Small intestine (tissue), 7 donors: Measurements from ENCODE around the gene TP53INP2. TPM values are rescaled to one million over a fixed set of nuclear protein-coding genes. Genes with fewer than 3 reads are reported as not detected.
A peak's percentile ranks its signal among the peaks of the same experiment; 100 is the strongest.
"Not testable (repeated sequence)": the region's sequence is repeated elsewhere in the genome, so short reads cannot be mapped to it uniquely, and the experiment has no call there.

Experiments used
- DNase-seq, 2 donors: peaks; one replicate each; pipeline versions ENCODE4 v3.0.0 to v3.0.0-alpha.2; 2013
- FAIRE-seq: peaks from 2 replicates; lab custom pipeline; 2012; peaks lifted over from hg19 to GRCh38; lab: Jason Lieb, UNC
- H3K27ac ChIP-seq, 3 donors: one replicate each; pipeline ENCODE4 v1.5.1; 2013; ENCODE audit warnings: low read length in 2 of 3, mild to moderate bottlenecking in 2 of 3, control low read depth in 1 of 3, inconsistent platforms in 1 of 3, low read depth in 1 of 3, moderate library complexity in 1 of 3
- H3K27me3 ChIP-seq, 3 donors: one replicate each; pipeline ENCODE4 v1.6.1; 2013; ENCODE audit warnings: low read length in 3 of 3, inconsistent platforms in 1 of 3; ENCODE audit not compliant: control insufficient read depth in 3 of 3, insufficient read depth in 3 of 3
- H3K36me3 ChIP-seq, 3 donors: one replicate each; pipeline ENCODE4 v1.6.1; 2013; ENCODE audit warnings: low read length in 3 of 3, inconsistent platforms in 1 of 3, low read depth in 1 of 3, mild to moderate bottlenecking in 1 of 3, moderate library complexity in 1 of 3; ENCODE audit not compliant: control insufficient read depth in 3 of 3, insufficient read depth in 2 of 3
- H3K4me1 ChIP-seq, 3 donors: one replicate each; pipeline ENCODE4 v1.6.1; 2013; ENCODE audit warnings: low read length in 2 of 3, inconsistent platforms in 1 of 3, low read depth in 1 of 3, mild to moderate bottlenecking in 1 of 3, moderate library complexity in 1 of 3; ENCODE audit not compliant: control insufficient read depth in 3 of 3, insufficient read depth in 2 of 3
- H3K4me3 ChIP-seq, 3 donors: one replicate each; pipeline ENCODE4 v1.5.1; 2013; ENCODE audit warnings: low read length in 3 of 3, control low read depth in 1 of 3, inconsistent platforms in 1 of 3, low read depth in 1 of 3, mild to moderate bottlenecking in 1 of 3, moderate library complexity in 1 of 3
- H3K9me3 ChIP-seq, 2 donors: one replicate each; pipeline ENCODE4 v1.6.1; 2013; ENCODE audit warnings: low read depth in 1 of 2, low read length in 1 of 2; ENCODE audit not compliant: control insufficient read depth in 2 of 2, insufficient read depth in 1 of 2
- WGBS, 3 donors: extraction: QIAGEN DNeasy Blood & Tissue Kit; methylation state at CpG; one replicate each; pipeline ENCODE4 v1.1.7; 2013; 5-methylcytosine and 5-hydroxymethylcytosine counted together
- polyA plus RNA-seq, 4 donors: library from polyadenylated mRNA; stranded (reverse) in 3 of 4; unstranded in 1 of 4; fragments of 200-250 nt in 3 of 4; fragments of 120-200 nt in 1 of 4; gene quantifications; one replicate each; pipeline versions ENCODE4 v1.2.1 to v1.2.3, GENCODE V29; 2013
- donor health status: healthy with polysubstance abuse.
- donor health status: control.
- donor health status: control.
- donor health status: Bipolar disorder and iron deficiency.
- donor health status: healthy.

TP53INP2 gene
- polyA plus RNA-seq, 4 donors: 7.7 to 30.6 (median 19.8) TPM

DNA sequence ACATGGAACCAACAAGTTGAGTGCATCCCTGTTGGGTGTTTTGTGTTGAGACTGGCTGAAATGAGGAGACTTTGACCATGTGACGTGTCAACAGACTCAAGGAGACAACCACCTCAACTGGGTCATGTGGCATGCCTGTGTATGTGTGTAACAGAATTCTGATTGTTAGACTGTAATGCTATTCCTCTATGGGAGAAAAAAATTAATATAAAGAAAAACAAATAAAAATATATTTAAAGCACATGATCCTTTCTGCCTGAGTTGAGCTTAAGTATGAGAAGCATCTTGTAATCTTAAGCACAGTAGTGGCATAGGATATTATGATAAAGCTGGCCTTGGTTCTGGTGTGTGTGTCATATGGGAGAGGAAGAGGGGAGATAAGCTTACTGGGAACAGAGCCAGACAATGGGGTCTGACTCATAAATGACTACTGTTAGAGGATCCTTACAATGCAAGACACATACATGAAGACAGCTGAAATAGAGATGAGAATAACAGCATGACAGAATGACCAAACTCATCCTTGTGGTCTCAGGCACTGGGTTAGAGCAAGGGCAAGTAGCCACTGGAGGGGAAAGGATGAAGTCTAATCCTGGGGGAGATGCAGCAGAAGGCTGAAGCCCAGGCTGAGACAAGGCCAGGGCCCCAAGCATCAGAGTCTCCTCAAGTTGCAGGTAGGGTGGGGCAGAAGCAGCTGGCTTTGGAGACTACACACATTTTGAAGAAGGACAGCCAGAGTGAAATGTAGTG is 9.2 kb downstream of the TP53INP2 start:
- peak overlapping the region; percentile 9 to 84 (median 49) for H3K27ac ChIP-seq
- no peak for FAIRE-seq
- peaks cover 0 to 4% (median 0%) of the 10 kb centered on the region in 3 donors for H3K27me3 ChIP-seq

DNA sequence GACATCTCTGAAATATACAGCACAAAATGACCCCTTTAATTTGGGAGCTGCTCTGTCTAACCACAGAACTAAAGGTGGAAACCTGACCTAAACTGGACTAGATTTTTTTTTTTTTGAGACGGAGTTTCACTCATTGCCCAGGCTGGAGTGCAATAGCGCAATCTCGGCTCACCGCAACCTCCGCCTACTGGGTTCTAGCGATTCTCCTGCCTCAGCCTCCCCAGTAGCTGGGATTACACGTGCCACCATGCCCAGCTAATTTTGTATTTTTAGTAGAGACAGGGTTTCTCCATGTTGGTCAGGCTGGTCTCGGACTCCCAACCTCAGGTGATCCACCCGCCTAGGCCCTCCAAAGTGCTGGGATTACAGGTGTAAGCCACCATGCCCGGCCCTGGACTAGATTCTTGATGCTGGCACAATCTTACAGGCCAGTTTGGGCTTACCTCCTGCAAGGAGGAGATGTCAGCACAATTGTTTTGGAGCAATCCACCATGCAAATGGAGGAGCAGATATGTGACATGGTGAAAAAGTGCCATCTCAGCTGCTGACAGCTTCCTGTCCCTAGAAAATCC is 9.9 kb downstream of the TP53INP2 start:
- H3K4me3 ChIP-seq, H3K27me3 ChIP-seq, FAIRE-seq, DNase-seq, H3K9me3 ChIP-seq: not testable (repeated sequence)
- H3K4me1 ChIP-seq: peaks cover 3 to 43% (median 4%) of the 10 kb centered on the region in 3 donors
- 92 to 96% (median 95%) methylated on average over 10 of the region's 10 CpGs for WGBS, 3 donors
- H3K36me3 ChIP-seq: peaks cover 3 to 37% (median 7%) of the 10 kb centered on the region in 3 donors
- H3K27ac ChIP-seq: peak overlapping the region in 2 of 3 donors; percentile 9 to 84

More for the DNA sequence above, 9.2 kb downstream of the TP53INP2 start:
- H3K9me3 ChIP-seq: no peaks in the 10 kb centered on the region
- WGBS, 3 donors: 26 to 75% (median 52%) methylated on average over 1 of the region's 1 CpG
- peaks cover 0 to 33% (median 5%) of the 10 kb centered on the region in 3 donors for H3K36me3 ChIP-seq
- DNase-seq: peak; percentile 82 to 84
- no peak overlapping the region for H3K4me3 ChIP-seq
- peaks cover 3 to 43% (median 6%) of the 10 kb centered on the region in 3 donors for H3K4me1 ChIP-seq

DNA sequence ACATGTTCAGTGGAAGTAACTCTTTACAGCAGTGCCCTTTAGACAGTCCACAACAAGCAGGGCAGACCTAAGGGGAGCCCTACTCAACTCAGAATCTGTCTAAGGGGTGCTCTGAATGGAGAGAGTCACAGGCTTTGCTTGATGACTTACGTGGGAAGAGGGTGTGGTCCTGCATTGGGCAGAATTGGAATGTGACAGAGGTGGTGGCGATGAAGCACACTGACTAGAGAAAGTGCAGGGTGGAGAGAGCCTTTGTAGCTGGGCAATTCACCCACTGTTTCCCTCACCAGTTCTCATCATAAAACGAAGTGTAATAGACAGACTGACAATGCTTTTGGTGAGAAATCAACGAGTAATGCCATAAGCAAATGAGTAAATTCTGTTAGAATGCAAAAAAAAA is 11.2 kb downstream of the TP53INP2 start:
- H3K4me1 ChIP-seq: peaks cover 3 to 40% (median 4%) of the 10 kb centered on the region in 3 donors
- H3K4me3 ChIP-seq: no peak overlapping the region
- H3K36me3 ChIP-seq: peaks cover 4 to 40% (median 7%) of the 10 kb centered on the region in 3 donors
- WGBS, 3 donors: 93 to 97% (median 94%) methylated on average over 4 of the region's 4 CpGs
- peaks cover 0 to 2% (median 0%) of the 10 kb centered on the region in 3 donors for H3K27me3 ChIP-seq
- H3K9me3 ChIP-seq: no peaks in the 10 kb centered on the region
- no peak overlapping the region for H3K27ac ChIP-seq
- DNase-seq: no peak
- no peak for FAIRE-seq

DNA sequence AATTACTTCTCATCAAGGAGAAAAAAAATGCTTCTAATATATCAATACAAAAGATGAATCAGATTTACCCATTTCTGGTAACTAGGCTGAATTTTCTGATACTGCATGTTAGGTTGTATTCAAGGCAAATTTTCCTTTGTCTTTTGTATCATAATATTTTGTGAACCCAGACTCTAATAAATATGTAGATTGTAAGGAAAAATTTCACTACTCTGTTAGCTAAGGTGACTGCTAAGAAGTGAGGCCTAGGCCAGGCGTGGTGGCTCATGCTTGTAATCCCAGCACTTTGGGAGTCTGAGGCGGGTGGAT is 12.7 kb downstream of the TP53INP2 start:
- Histone ChIP-seq H3K27ac (no peak overlapping the region), H3K4me3 (no peak overlapping the region), H3K4me1 (peaks cover 3 to 26% (median 4%) of the 10 kb centered on the region in 3 donors), H3K9me3 (no peaks in the 10 kb centered on the region), H3K36me3 (peaks cover 4 to 33% (median 7%) of the 10 kb centered on the region in 3 donors), H3K27me3 (no peaks in the 10 kb centered on the region)
- DNase-seq (no peak), FAIRE-seq (no peak)
- WGBS, 3 donors: 93 to 98% (median 96%) methylated on average over 2 of the region's 2 CpGs

DNA sequence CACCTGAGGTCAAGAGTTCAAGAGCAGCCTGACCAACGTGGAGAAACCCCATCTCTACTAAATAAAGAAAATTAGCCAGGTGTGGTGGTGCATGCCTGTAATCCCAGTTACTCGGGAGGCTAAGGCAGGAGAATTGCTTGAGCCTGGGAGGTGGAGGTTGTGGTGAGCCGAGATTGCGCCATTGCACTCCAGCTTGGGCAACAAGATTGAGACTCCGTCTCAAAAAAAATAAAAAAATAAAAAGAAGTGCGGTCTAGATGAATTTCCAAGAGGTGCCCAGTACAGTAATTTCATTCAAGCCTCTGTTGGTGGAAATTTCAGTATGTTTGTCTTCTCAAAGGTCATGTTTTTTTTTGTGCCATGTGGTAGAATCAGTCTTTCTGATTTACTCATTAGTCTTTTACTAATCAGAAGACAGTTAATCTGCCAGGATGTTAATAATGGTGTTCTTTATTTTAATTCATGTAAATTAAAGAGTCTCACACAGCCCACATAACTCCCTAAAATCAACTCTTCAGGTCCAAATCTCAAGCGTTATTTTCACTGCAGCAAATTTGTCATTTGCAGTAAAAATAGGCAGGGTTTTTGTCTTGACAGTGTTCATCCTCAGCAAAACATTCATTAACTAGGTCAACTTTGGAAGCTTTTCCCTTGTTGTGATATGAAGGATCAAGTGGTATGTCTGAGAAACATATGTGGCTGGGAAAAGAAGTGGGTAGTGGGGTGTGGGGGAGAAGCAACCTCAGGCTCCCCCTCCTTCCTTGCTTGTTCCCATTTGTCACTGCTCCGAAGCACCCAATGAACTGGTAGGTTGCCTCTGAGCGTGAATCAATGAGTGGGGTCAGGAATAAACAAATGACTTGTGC is 13.3 kb downstream of the TP53INP2 start:
- FAIRE-seq: no peak
- DNase-seq: no peak

DNA sequence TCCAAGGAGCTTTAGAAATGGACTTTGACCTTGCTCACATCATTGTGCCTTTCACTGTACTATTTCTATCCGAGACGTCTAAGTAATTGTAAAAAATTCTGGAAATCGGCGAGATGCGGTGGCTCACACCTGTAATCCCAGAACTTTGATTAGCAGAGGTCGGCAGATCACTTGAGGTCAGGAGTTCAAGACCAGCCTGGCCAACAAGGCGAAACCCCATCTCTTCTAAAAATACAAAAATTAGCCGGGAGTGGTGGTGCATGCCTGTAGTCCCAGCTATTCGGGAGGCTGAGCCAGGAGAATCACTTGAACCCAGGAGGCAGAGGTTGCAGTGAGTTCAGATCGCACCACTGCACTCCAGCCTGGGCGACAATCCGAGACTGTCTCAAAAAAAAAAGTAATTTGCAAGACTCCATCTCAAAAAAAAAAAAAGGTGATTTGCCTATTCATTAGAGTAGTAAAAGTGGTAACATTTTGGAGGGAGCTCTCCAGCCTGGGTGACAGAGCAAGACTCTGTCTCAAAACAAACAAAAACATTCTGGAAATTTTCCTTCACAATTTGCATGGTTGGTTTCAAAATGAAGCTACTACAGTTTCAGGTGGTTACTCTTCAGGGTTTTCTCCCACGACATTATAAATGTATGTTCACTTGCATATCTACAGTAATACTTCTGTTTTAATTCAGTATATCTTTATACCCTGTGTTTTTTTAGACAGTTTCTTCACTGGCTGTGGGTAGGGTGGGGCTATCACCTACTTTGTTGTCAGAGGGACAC is 15.3 kb downstream of the TP53INP2 start:
- H3K9me3 ChIP-seq, H3K27ac ChIP-seq, H3K4me3 ChIP-seq, DNase-seq, FAIRE-seq, H3K27me3 ChIP-seq: not testable (repeated sequence)
- Histone ChIP-seq H3K4me1 (peaks cover 0 to 12% (median 0%) of the 10 kb centered on the region in 3 donors), H3K36me3 (peaks cover 4 to 33% (median 7%) of the 10 kb centered on the region in 3 donors)
- 88 to 89% (median 89%) methylated on average over 13 of the region's 13 CpGs for WGBS, 3 donors

More for the DNA sequence above, 13.3 kb downstream of the TP53INP2 start:
- Histone ChIP-seq H3K36me3 (peaks cover 4 to 33% (median 7%) of the 10 kb centered on the region in 3 donors), H3K27me3 (no peaks in the 10 kb centered on the region), H3K4me1 (peaks cover 3 to 21% (median 4%) of the 10 kb centered on the region in 3 donors), H3K9me3 (no peaks in the 10 kb centered on the region), H3K27ac (no peak overlapping the region), H3K4me3 (no peak overlapping the region)
- WGBS, 3 donors: 81 to 82% (median 81%) methylated on average over 9 of the region's 9 CpGs

DNA sequence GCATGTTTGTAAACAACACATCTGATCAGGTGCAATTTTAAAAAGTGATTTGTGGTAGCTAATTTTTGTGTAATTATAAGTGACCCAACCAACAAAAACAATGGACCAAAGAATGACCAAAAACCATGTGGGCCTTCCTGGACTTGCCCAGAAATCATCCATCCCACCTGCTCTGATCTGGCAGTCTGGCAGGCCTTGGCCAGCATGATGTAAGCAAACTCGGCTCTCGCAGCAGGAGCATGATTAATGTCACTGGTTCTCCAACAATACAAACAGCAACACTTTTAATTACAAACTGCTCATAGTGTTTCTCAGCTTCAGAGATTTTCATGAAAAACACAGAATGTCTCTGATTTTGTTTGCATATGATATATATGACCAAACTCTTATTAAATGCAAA is 16.1 kb downstream of the TP53INP2 start:
- FAIRE-seq (no peak), DNase-seq (no peak)
- H3K9me3 ChIP-seq: no peaks in the 10 kb centered on the region
- H3K4me3 ChIP-seq: no peak overlapping the region
- no peaks in the 10 kb centered on the region for H3K27me3 ChIP-seq
- 55 to 77% (median 67%) methylated on average over 2 of the region's 2 CpGs for WGBS, 3 donors
- H3K27ac ChIP-seq: peak overlapping the region in 1 of 3 donors; percentile 48
- peaks cover 4 to 32% (median 7%) of the 10 kb centered on the region in 3 donors for H3K36me3 ChIP-seq
- H3K4me1 ChIP-seq: peaks cover 0 to 17% (median 0%) of the 10 kb centered on the region in 3 donors
